SK-N-SH (cell line): ENCODE data around the gene IL22RA1. TPM values are rescaled to one million over a fixed set of nuclear protein-coding genes. Genes with fewer than 3 reads are reported as not detected.

Experiments
- CTCF ChIA-PET: fragments of 300-600, 350-600 bp; formaldehyde crosslinking; extraction: SDS; loops from one replicate; lab custom pipeline; 2021; lab: Yijun Ruan, JAX
- POLR2A ChIA-PET: fragments of 350-600 bp; sonication (Branson Sonifier 250); formaldehyde crosslinking; extraction: SDS; loops from one replicate; lab custom pipeline; 2020; ENCODE audit warnings: antibody characterized with exemption, inconsistent platforms; lab: Yijun Ruan, JAX
- DNase-seq: peaks from one replicate; pipeline ENCODE4 v3.0.0; 2012
- H2AFZ ChIP-seq: fragments of 200-600 bp; sonication (generic); 2 replicates; pipeline ENCODE4 v1.8.1; 2016; ENCODE audit warnings: antibody characterized with exemption, mild to moderate bottlenecking, low read depth
- H3F3A ChIP-seq: fragments of 200-600 bp; sonication (generic); replicated peaks from 2 replicates; pipeline ENCODE3; 2016; ENCODE audit warnings: antibody characterized with exemption, mild to moderate bottlenecking; ENCODE audit not compliant: insufficient read depth
- H3K27ac ChIP-seq, 2 experiments: fragments of 200-500 bp in 1 of 2; fragments of 200-600 bp in 1 of 2; sonication (Bioruptor generic) in 1 of 2; sonication (generic), shearing (Covaris generic) in 1 of 2; 2 replicates each; pipeline versions ENCODE4 v1.5.1 to v1.6.1; 2014 to 2016; ENCODE audit warnings: low read depth in 2 of 2, inconsistent platforms in 1 of 2, low read length in 1 of 2, mild to moderate bottlenecking in 1 of 2, mixed read lengths in 1 of 2
- H3K27me3 ChIP-seq: fragments of 200-600 bp; sonication (generic), shearing (Covaris generic); 2 replicates; pipeline ENCODE4 v1.6.1; 2016; ENCODE audit warnings: mixed run types; ENCODE audit not compliant: insufficient read depth
- H3K36me3 ChIP-seq, 2 experiments: fragments of 200-500 bp in 1 of 2; fragments of 200-600 bp in 1 of 2; sonication (Bioruptor generic) in 1 of 2; sonication (generic) in 1 of 2; replicated peaks in 1 of 2; 2 replicates each; pipeline versions ENCODE3 to v1.5.1; 2014 to 2016; ENCODE audit warnings: low read length in 1 of 2, mild to moderate bottlenecking in 1 of 2; ENCODE audit not compliant: insufficient read depth in 2 of 2, control insufficient read depth in 1 of 2
- H3K4me1 ChIP-seq, 2 experiments: fragments of 200-500 bp in 1 of 2; fragments of 200-600 bp in 1 of 2; sonication (Bioruptor generic) in 1 of 2; sonication (generic), shearing (Covaris generic) in 1 of 2; 2 replicates each; pipeline versions ENCODE4 v1.5.1 to v1.6.1; 2014 to 2016; ENCODE audit warnings: low read depth in 1 of 2, low read length in 1 of 2, mixed run types in 1 of 2; ENCODE audit not compliant: insufficient read depth in 2 of 2, control insufficient read depth in 1 of 2
- H3K4me2 ChIP-seq: fragments of 200-600 bp; sonication (generic), shearing (Covaris generic); 2 replicates; pipeline ENCODE4 v1.6.1; 2017; ENCODE audit warnings: mixed run types
- H3K4me3 ChIP-seq, 2 experiments: fragments of 200-500 bp in 1 of 2; fragments of 200-600 bp in 1 of 2; sonication (Bioruptor generic) in 1 of 2; sonication (generic), shearing (Covaris generic) in 1 of 2; 2 replicates each; pipeline versions ENCODE4 v1.5.1 to v1.8.1; 2014 to 2016; ENCODE audit warnings: low read depth in 2 of 2, inconsistent platforms in 1 of 2, low read length in 1 of 2, mild to moderate bottlenecking in 1 of 2, mixed read lengths in 1 of 2, moderate library complexity in 1 of 2
- H3K79me2 ChIP-seq: fragments of 200-600 bp; sonication (generic); 2 replicates; pipeline ENCODE4 v1.8.1; 2017; ENCODE audit warnings: mild to moderate bottlenecking; ENCODE audit not compliant: insufficient read depth
- H3K9ac ChIP-seq: fragments of 200-600 bp; sonication (generic); 2 replicates; pipeline ENCODE4 v1.6.1; 2017; ENCODE audit warnings: mixed run types
- H3K9me2 ChIP-seq: fragments of 200-600 bp; sonication (generic); 2 replicates; pipeline ENCODE4 v1.6.1; 2017; ENCODE audit warnings: mixed run types
- H3K9me3 ChIP-seq: fragments of 200-600 bp; sonication (generic); 2 replicates; pipeline ENCODE4 v1.6.1; 2017; ENCODE audit warnings: mixed run types, mild to moderate bottlenecking, moderate library complexity
- H4K20me1 ChIP-seq: fragments of 200-600 bp; sonication (generic); 2 replicates; pipeline ENCODE4 v1.6.1; 2017; ENCODE audit warnings: mild to moderate bottlenecking, mixed run types; ENCODE audit not compliant: insufficient read depth
- CHD2 ChIP-seq: fragments of 150-350 bp; IDR thresholded peaks from 2 replicates; pipeline ENCODE4 v1.6.1; 2018; ENCODE audit warnings: low read length; ENCODE audit not compliant: partially characterized antibody
- CTCF ChIP-seq: fragments of 200-600 bp; sonication (generic); IDR thresholded peaks from 2 replicates; pipeline ENCODE4 v1.6.1; 2017; ENCODE audit warnings: antibody characterized with exemption, mild to moderate bottlenecking, moderate library complexity
- FOXJ3 ChIP-seq: sonication (generic); formaldehyde crosslinking; IDR thresholded peaks from 2 replicates; pipeline ENCODE4 v1.5.1; 2020; ENCODE audit warnings: mild to moderate bottlenecking, missing genetic modification reagents
- FOXM1 ChIP-seq: IDR thresholded peaks from 2 replicates; pipeline ENCODE4 v1.4.0; 2012; ENCODE audit warnings: low read depth, mild to moderate bottlenecking
- IRF3 ChIP-seq: fragments of 150-350 bp; IDR thresholded peaks from 2 replicates; pipeline ENCODE4 v1.6.1; 2016; ENCODE audit warnings: mild to moderate bottlenecking, low read depth, low read length
- MEF2A ChIP-seq: IDR thresholded peaks from 2 replicates; pipeline ENCODE4 v1.4.0; 2012; ENCODE audit warnings: low read depth, borderline replicate concordance
- NRF1 ChIP-seq: IDR thresholded peaks from 2 replicates; pipeline ENCODE4 v1.6.1; 2012; ENCODE audit warnings: low read depth, mild to moderate bottlenecking, low read length
- RAD21 ChIP-seq: IDR thresholded peaks from 2 replicates; pipeline ENCODE4 v1.6.1; 2012; ENCODE audit warnings: mild to moderate bottlenecking, low read length
- SMC3 ChIP-seq: IDR thresholded peaks from 2 replicates; pipeline ENCODE4 v1.6.1; 2012; ENCODE audit warnings: low read depth, low read length, improper control_type of control experiment
- TAF1 ChIP-seq: IDR thresholded peaks from 2 replicates; pipeline ENCODE4 v1.6.1; 2012; ENCODE audit warnings: low read depth, mild to moderate bottlenecking, low read length, moderate library complexity, borderline replicate concordance
- TCF12 ChIP-seq: IDR thresholded peaks from 2 replicates; pipeline ENCODE4 v1.4.0; 2012
- ZBTB33 ChIP-seq: IDR thresholded peaks from 2 replicates; pipeline ENCODE4 v1.4.0; 2012; ENCODE audit warnings: low read depth, borderline replicate concordance
- WGBS: methylation state at CpG from one replicate; pipeline ENCODE4 v1.1.6; 2017; ENCODE audit warnings: low lambda C conversion rate; 5-methylcytosine and 5-hydroxymethylcytosine counted together
- polyA plus RNA-seq, 3 experiments: library from polyadenylated mRNA; depleted of rRNA; stranded (reverse); fragments of >200 nt; gene quantifications; 2 replicates each; pipeline ENCODE4 v1.2.3, GENCODE V29; 2012
- TF ChIP-seq, protein P1 (sequence below): IDR thresholded peaks from 2 replicates; pipeline ENCODE4 v1.6.1; 2012; ENCODE audit warnings: mild to moderate bottlenecking, low read depth, low read length, moderate library complexity

IL22RA1 gene
- polyA plus RNA-seq, 1 of the 3 experiments (the other 2 are of a cell fraction), result 0.03 TPM

GRCh38 chr1:24165500-24165899 lies 22.6 kb upstream of the IL22RA1 start:
- Histone ChIP-seq H3K4me1 (peaks cover 0 to 11% of the 10 kb centered on the region in 2 experiments; a peak in 1 of 4 replicates), H3K9me2 (no peaks in the 10 kb centered on the region), H3K9ac (no peak overlapping the region), H2AFZ (no peak overlapping the region), H4K20me1 (no peaks in the 10 kb centered on the region), H3K27me3 (no peaks in the 10 kb centered on the region; the same call in 1 of the 2 replicates), H3K79me2 (no peaks in the 10 kb centered on the region), H3F3A (no peaks in the 10 kb centered on the region), H3K4me2 (no peak overlapping the region), H3K9me3 (no peaks in the 10 kb centered on the region), H3K36me3 (no peaks in the 10 kb centered on the region), H3K27ac (no peak overlapping the region), H3K4me3 (no peak overlapping the region)
- TF ChIP-seq TAF1 (no peak), FOXM1 (no peak), ZBTB33 (no peak), CHD2 (no peak), MEF2A (no peak), NRF1 (no peak), TCF12 (no peak), FOXJ3 (no peak), CTCF (no peak), SMC3 (no peak), RAD21 (no peak), IRF3 (no peak)
- TF ChIP-seq, protein P1, sequence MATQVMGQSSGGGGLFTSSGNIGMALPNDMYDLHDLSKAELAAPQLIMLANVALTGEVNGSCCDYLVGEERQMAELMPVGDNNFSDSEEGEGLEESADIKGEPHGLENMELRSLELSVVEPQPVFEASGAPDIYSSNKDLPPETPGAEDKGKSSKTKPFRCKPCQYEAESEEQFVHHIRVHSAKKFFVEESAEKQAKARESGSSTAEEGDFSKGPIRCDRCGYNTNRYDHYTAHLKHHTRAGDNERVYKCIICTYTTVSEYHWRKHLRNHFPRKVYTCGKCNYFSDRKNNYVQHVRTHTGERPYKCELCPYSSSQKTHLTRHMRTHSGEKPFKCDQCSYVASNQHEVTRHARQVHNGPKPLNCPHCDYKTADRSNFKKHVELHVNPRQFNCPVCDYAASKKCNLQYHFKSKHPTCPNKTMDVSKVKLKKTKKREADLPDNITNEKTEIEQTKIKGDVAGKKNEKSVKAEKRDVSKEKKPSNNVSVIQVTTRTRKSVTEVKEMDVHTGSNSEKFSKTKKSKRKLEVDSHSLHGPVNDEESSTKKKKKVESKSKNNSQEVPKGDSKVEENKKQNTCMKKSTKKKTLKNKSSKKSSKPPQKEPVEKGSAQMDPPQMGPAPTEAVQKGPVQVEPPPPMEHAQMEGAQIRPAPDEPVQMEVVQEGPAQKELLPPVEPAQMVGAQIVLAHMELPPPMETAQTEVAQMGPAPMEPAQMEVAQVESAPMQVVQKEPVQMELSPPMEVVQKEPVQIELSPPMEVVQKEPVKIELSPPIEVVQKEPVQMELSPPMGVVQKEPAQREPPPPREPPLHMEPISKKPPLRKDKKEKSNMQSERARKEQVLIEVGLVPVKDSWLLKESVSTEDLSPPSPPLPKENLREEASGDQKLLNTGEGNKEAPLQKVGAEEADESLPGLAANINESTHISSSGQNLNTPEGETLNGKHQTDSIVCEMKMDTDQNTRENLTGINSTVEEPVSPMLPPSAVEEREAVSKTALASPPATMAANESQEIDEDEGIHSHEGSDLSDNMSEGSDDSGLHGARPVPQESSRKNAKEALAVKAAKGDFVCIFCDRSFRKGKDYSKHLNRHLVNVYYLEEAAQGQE, result no peak
- no peak for DNase-seq
- 96% methylated on average over 2 of the region's 2 CpGs for WGBS
- CTCF ChIA-PET, result interaction anchor here (1.1 to 1.8 kb wide), 4 partner anchors 10 to 34 kb away, joined by 3 to 7 read pairs (median 5); no protein-coding TSS in a partner anchor
- POLR2A ChIA-PET, result no interaction called here
